Stimulated activated CD8-positive, alpha-beta memory T cell treated with anti-CD3 and anti-CD28 coated beads, Interleukin-4, amount 100 ng/mL, for 48 hours (primary cell): ENCODE data around the gene GMNC.
A peak's percentile ranks its signal among the peaks of the same experiment; 100 is the strongest.
"Not testable (repeated sequence)": the region's sequence is repeated elsewhere in the genome, so short reads cannot be mapped to it uniquely, and the experiment has no call there.

ENCODE experiments used
- DNase-seq: peaks from one replicate; pipeline ENCODE4 v3.0.0-alpha.2; 2020

Gene GMNC

DNA sequence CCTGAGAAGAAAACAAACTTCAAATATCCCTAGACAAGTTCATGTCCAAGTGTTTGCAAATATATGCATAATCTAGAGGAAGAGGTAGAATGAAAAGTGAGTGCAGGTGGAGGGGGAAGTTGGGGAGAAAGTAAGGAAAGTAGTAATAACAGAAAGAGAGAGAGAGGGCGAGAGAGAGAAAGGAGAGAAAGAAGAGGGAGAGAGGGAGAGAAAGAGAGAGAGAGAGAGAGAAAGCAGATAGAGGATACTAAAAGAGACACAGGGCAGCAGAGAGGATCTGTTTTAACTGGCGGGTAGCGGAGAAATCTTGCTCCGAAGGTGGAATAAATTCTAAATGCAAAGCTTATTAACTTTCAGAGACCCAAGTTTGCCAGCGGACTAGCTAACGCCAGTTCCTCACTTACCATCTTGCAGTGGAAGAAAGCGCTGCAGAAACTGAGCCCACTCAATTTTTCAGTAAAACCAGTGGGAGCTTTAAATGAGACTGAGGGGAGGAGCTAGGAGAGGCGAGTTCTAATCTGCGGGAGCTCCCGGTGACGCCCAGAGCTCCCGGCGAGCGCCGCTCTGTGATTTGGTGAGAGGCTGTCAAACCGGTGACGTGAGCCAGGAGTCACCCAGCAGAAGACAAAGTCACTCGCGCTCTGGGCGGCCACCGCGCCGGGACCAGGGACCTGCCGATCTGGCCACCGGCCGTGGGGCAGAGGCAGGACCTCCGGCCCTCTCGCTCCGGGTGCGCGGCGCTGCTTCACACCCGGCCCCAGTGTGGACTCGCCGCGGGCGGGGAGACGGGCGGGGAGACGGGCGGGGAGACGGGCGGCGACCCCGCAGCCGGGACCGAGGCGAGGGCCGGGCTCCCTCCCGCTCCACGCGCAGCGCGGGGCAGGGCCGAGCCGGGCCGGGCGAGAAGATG is at the start of gene GMNC:
Gene GMNC, minus strand, starts transcription at position 486 of the 910 bp plus-strand sequence. Its CDS starts 79 bp downstream, at position 407.
- peak; percentile 50 for DNase-seq

DNA sequence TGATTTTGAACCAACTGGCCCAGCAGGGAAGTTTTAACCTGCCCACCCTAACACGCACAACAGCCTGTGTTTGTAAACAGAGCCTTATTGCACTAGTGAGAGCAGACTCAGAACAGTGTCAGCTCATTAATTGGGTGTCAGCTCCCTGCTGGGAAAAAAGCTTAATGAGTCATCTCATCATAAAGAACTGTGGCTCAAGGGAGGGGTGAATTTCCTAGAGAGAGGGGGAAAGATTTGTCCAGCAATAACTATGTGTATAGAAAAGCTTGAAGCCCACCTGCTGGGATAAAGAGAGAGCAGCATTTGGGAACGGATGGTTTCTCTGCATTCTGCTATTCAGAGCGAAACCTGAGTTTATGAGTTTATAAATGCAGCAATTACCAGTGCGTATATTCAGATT is 48.9 kb upstream of the GMNC start:
- DNase-seq, result no peak

DNA sequence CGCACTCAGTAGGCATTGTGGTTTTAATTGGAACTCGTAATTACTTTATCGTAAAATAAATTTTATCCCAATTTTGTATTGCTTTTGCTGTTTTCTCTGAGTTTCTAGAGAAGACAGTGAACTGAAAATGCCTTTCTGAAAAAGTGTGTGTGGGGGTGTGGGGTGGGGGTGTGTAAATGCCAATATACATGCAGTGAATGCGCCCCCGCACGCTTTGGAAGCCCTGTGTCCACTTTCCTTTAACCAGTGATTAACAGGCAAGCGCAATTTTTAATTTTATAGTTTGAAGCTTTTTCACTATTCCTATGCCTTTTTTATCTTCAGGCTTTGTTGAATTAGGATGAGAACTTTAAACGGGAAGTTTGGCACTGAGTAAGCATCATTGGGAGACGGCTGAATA is 47.4 kb upstream of the GMNC start:
- no peak for DNase-seq

DNA sequence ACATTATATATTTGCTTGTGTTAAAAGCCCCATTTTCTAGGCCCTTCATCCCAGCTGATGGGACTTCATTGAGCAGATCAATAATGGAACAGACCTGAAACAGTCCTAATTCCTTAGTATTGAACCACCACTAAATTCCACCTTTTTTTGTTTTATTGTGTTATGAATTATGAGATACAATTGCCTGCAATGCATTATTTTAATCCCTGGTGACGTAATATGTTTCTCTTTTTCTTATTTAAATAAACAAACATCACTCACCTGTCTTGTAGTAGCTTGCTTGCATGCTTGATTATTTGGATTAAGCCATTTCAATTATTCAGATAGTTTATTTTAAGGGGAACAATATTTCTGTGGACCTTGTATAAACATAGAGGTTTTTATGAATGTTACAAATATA is 40.7 kb upstream of the GMNC start:
- DNase-seq, result no peak

GRCh38 chr3:190902292-190902691 is 39.8 kb upstream of the GMNC start:
- no peak for DNase-seq

- DNase-seq, result no peak
Observed at GRCh38 chr3:190892395-190892902, 30.0 kb upstream of the GMNC start.

- DNase-seq, result no peak
Observed at GRCh38 chr3:190886945-190887344, 24.5 kb upstream of the GMNC start.

GRCh38 chr3:190883973-190884832 is 21.7 kb upstream of the GMNC start:
- peak; percentile 48 for DNase-seq

DNA sequence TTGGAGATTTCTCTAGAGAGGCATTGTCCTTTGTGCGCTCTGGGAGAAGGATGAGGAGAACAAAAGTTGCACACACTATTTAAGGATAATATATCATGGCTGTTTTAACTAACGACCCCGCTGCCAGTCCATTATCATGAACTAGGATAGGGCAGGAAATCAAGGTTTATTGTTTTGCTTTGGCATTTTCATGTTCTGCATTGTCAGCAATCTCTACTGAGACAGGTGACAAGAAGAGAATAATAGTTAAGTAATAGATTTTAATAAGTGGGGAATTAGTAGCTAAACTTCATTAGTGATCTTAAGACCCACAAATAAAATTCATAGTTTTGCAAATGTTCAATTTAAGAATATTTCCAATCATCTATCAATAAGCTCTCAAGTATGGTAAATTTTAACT is 20.6 kb upstream of the GMNC start:
- DNase-seq, result no peak

DNA sequence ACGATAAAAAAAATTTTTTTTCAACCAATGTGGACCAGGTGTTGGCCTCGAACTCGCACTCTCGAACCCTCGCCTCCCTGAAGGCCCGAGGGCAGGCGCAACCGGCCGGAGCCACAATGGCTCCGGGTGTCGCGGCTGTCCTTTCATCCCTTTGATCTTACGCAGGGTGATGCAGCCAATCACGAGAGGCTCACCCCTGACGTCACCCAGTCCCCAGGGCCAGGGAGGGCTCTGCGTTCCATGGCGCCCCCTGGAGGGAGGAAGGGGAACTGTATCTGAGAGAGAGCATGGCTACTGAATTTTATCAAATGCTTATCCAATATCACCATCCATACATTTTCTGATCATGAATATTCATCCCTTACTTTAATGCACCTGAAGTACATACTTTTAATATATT is 15.4 kb upstream of the GMNC start:
- peak; percentile 54 for DNase-seq

DNA sequence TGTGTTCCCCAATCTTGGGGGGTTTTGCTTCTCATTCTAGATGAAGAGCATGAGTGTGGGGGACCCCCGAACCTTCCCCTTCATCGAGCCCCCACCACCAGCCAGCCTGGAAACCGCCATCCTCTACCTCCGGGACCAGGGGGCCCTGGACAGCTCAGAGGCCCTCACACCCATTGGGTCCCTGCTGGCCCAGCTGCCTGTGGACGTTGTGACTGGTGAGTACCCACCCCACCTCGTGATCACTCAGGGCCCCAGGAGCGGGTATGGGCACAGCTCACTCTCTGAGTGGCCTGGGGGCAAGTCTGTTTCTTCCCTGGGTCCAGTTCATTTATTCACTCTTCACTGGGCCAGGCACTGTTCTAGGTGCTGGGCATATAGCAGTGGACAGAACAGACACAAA is 13.9 kb upstream of the GMNC start:
- DNase-seq, result not testable (repeated sequence)

- DNase-seq, result not testable (repeated sequence)
Observed at GRCh38 chr3:190875061-190875460, 12.6 kb upstream of the GMNC start.

- no peak for DNase-seq
Observed at GRCh38 chr3:190870127-190870526, 7.6 kb upstream of the GMNC start.

GRCh38 chr3:190867071-190867470 is 4.6 kb upstream of the GMNC start:
- no peak for DNase-seq

- DNase-seq, result no peak
Observed at GRCh38 chr3:190865828-190866227, 3.3 kb upstream of the GMNC start.

- no peak for DNase-seq
Observed at GRCh38 chr3:190865419-190865818, 2.9 kb upstream of the GMNC start.

- no peak for DNase-seq
Observed at GRCh38 chr3:190864002-190864401, 1.5 kb upstream of the GMNC start.

DNA sequence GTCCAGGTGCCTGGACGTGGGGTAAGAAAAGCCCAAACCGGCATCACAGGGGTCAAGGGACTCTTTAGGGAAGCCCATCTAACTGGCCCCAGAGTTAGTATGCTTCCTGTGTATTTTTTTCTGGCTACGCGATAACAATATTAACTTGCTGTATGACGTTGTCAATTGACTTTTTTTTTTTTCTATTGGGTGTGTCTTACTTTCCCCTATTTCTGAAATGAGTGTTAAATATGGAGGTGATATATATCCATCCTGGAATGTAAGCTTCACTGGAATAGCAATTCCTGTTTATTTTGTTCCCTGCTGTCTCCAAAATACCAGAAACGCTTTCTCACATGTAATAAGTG is 598 bp upstream of the GMNC start:
- no peak for DNase-seq

GRCh38 chr3:190860521-190860920 is 2.0 kb downstream of the GMNC start:
- no peak for DNase-seq

DNA sequence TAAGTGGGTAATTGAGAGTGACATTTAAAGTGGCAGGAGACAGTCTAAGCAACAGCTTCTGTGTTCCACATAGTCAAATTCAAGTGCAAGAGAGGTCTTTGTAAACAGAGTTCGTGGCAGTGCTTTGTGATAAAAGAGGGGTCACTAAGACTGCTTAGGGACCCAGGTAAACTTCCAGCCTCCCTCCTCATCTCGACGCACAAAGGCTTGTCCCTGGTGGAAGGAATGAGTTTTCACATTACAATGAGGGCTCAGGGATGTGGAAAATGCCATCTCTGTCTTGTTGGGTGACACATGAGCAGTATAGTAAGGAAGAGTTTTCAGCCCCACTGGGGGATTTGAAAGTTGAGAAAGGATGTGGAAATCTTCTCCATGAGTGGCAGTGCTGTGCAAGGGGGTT is 7.3 kb downstream of the GMNC start:
- DNase-seq, result no peak

- no peak for DNase-seq
Observed at GRCh38 chr3:190854062-190854461, 8.4 kb downstream of the GMNC start.

- no peak for DNase-seq
Observed at GRCh38 chr3:190853464-190853863, 9.0 kb downstream of the GMNC start.

DNA sequence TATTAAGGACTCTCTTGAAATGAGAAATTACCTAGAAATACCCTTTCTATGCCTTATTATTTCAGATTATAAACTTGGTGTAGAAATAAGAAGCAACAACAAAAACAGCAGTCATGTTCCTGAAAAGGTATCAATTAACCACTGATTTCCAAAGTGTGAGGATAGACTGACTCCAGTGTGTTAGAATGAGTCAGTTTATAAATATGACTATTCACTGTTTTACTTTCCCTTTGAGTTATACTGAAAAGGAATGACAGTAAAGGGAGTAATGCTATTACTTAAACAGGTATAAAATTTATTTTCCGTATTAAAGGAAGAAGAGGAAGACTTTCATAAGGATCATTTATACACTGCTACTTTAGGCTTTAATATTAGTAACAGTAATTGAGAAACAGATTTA is 12.9 kb downstream of the GMNC start:
- DNase-seq, result no peak

DNA sequence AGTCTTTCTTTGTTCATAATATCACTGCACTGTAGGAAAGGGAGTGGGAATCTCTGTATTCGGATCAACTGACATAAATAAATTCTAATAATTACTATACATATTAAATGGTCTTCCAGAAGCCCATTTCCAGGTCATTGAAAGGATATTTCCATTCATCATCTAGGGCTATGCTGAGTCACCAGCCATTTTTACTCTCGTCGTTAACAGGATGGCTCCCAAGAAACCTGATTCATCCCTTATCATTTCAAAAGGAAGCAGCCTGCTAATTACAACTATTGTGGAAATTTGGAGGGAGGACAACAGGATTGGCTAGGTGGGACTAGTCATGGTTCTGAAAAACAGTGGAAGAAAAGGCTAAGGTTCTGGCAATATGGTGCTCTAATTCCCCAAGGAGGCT is 13.6 kb downstream of the GMNC start:
- DNase-seq, result no peak
